ENCODE measurements around the gene FBXL13. TPM values are rescaled to one million over a fixed set of nuclear protein-coding genes. Genes with fewer than 3 reads are reported as not detected.

Gene FBXL13
- total and polyA plus RNA-seq, 2 of the 8 experiments (the other 6 are each of a cell fraction or from before 2014, with no cell fraction given): 1.2 to 2.8 TPM

DNA sequence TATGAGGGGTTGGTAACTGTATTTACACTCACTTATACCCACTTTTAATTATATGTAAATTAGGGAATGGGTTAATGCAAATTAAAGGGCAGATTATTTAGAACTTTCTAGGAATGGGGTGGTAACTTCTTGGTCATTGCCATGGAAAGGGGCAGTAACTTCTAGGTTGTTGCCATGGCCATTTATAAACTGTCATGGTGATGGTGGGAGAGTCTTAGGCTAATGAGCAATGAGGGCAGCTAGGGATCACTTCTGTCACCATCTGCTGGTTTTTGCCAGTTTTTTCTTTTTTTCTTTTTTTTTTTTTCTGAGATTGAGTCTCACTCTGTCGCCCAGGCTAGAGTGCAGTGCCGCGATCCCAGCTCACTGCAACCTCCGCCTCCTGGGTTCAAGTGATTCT is 41.2 kb upstream of the FBXL13 start (continued):
- TF ChIP-seq RNF2 (IDR thresholded peaks at IDR 0.05; ENCODE audit: borderline replicate concordance, low read depth, low read length, missing control alignments, poor library complexity, severe bottlenecking) (no peak), CHD1 (IDR thresholded peaks at IDR 0.05; ENCODE audit: low read depth, low read length) (no peak), MAFK (IDR thresholded peaks at IDR 0.05; ENCODE audit: low read depth, low read length) (no peak), SUZ12 (IDR thresholded peaks at IDR 0.05; ENCODE audit: low read length) (no peak), RAD21 (IDR thresholded peaks at IDR 0.05 in 1 of 2, conservative IDR thresholded peaks at IDR 0.05 in 1 of 2; ENCODE audit: low read depth in 2 of 2, low read length in 2 of 2) (no peak), ASH2L (IDR thresholded peaks at IDR 0.05; ENCODE audit: low read length) (no peak), SRF (IDR thresholded peaks at IDR 0.05; ENCODE audit: low read depth, low read length) (no peak)

Data from H1 (cell line).